ENCODE measurements around the gene NBDY.

The NBDY gene

DNA sequence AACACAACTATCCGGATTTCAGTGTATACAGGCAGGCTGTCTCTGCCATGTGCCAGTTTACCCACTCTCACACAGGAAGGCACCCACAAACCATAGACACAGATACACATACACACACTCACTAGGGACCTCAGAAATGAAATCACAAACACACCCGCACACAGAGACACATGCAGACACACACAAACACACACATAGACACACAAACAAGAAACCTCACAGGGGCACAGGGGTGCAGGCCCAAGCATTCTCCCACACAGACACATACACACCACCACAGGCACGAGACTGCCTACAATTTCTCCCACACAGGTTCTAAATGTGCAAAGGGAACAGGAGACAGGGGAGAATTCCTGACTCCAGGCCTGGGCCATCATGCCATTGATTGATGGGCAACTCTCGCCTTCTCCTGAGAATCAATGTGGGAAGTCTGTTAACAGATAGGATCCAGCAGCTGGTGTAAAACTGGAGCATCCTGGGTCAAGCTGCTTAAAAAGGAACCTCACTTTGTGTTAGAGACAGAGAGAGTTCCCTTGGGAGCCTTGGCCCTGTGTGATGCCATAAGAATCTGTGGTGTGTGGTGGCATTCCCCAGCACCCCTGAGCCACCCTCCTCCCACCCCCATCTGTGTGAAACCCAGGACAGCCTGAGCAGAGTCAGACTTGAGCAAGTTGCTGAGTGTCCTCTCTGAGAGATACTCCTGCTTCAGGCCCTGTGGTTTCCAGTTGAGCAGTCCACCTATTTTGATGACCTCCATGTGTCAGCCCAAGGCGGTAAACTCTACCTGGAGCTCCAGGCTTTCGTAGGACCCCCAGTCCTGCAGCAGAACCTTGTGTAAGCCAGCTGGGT is 33.9 kb downstream of the NBDY start:
- DNase-seq: no peak
- no peak overlapping the region; the same call in 1 of the 2 replicates for H3K4me3 ChIP-seq (ENCODE audit: low read depth, low read length)
- H3K27me3 ChIP-seq (ENCODE audit: insufficient read depth, low read depth, severe bottlenecking): no peaks in the 10 kb centered on the region
- no peak overlapping the region for H3K27ac ChIP-seq
- H3K36me3 ChIP-seq: peaks cover 8% of the 10 kb centered on the region; the same call in 1 of the 2 replicates
- no peaks in the 10 kb centered on the region for H3K9me3 ChIP-seq (ENCODE audit: severe bottlenecking)
- TF ChIP-seq, protein P1, sequence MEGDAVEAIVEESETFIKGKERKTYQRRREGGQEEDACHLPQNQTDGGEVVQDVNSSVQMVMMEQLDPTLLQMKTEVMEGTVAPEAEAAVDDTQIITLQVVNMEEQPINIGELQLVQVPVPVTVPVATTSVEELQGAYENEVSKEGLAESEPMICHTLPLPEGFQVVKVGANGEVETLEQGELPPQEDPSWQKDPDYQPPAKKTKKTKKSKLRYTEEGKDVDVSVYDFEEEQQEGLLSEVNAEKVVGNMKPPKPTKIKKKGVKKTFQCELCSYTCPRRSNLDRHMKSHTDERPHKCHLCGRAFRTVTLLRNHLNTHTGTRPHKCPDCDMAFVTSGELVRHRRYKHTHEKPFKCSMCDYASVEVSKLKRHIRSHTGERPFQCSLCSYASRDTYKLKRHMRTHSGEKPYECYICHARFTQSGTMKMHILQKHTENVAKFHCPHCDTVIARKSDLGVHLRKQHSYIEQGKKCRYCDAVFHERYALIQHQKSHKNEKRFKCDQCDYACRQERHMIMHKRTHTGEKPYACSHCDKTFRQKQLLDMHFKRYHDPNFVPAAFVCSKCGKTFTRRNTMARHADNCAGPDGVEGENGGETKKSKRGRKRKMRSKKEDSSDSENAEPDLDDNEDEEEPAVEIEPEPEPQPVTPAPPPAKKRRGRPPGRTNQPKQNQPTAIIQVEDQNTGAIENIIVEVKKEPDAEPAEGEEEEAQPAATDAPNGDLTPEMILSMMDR (IDR thresholded peaks at IDR 0.05; ENCODE audit: low read depth, low read length): no peak

DNA sequence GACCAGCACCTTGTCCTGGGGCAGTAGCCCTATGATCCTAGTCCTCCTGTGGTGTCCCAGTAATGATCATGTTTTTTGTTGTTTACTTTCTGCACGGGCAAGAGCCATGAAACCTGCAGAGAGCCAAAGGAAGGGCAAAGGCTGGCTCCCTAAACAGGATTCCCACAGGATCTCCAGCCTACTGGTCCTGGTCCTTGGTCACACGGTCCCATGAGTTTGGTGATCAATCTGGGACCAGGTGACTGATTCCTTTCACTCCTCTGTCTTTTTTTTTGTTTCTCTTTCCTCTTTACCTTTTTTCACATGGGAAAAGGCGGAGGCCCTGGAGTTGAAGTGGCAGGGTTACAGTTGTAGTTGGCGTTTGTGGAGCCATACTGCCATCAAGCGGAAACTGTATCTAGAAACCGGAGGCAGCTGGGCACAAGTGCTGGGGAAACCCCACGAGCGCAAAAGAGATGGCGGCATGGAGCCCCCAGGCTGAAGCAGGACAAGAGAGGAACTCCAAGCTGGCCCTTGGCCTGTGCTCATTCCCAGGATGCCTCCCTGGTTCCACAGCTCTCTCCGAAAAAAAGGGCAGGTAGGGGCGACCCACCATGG is 34.6 kb downstream of the NBDY start:
- H3K36me3 ChIP-seq: peaks cover 8% of the 10 kb centered on the region; the same call in 1 of the 2 replicates
- TF ChIP-seq, protein P1 (IDR thresholded peaks at IDR 0.05; ENCODE audit: low read depth, low read length): peak; percentile 53
- H3K4me3 ChIP-seq (ENCODE audit: low read depth, low read length): peak overlapping the region; percentile 64
- no peaks in the 10 kb centered on the region for H3K9me3 ChIP-seq (ENCODE audit: severe bottlenecking)
- peak overlapping the region; percentile 91 for H3K27ac ChIP-seq
- DNase-seq: peak; percentile 77
- H3K27me3 ChIP-seq (ENCODE audit: insufficient read depth, low read depth, severe bottlenecking): no peaks in the 10 kb centered on the region

DNA sequence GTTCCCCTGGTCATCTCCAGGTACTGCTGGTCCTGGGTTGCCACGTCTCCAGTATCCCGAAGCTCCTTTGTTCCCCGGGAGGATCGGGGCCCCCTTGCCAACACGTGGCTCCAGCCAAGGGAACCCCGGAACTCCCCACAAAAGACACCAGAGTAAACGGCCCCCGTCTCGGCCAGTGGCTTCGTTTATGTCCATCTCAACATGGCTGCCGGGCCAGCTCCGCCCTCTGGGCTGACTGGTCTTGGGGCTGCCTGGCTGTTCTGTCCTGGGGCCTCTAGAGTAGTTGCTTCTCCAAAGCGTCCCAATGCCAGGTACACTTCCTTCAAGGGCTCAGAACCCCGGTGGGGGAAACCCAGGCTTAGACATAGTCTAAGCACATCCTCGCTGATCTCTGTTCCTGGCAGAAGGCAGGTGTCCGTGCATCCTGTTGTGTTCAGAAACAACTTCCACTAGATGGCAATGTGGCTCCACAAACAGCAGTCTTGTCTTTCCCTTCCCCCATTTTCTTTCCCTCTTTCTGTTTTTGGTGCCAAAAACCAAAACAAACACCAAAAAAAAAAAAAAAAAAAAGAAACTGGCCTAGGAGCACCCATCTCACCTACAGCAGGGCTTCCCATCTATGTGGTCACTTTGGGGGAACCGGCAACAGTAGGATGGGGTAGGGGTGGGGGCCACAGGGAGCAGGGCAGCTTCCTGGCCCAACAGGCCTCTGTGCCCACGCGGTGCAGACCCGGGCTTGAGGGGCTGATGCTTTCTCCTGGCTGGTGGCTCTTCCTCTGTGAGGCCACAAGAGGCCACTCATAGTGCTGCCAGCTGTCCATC is 35.3 kb downstream of the NBDY start:
- Histone ChIP-seq H3K27ac (peak overlapping the region; percentile 91), H3K27me3 (ENCODE audit: insufficient read depth, low read depth, severe bottlenecking) (no peaks in the 10 kb centered on the region), H3K36me3 (peaks cover 8% of the 10 kb centered on the region; the same call in 1 of the 2 replicates), H3K4me3 (ENCODE audit: low read depth, low read length) (peak overlapping the region; percentile 64), H3K9me3 (ENCODE audit: severe bottlenecking) (no peaks in the 10 kb centered on the region)
- peak; percentile 72 for DNase-seq
- TF ChIP-seq, protein P1 (IDR thresholded peaks at IDR 0.05; ENCODE audit: low read depth, low read length): peak; percentile 77

DNA sequence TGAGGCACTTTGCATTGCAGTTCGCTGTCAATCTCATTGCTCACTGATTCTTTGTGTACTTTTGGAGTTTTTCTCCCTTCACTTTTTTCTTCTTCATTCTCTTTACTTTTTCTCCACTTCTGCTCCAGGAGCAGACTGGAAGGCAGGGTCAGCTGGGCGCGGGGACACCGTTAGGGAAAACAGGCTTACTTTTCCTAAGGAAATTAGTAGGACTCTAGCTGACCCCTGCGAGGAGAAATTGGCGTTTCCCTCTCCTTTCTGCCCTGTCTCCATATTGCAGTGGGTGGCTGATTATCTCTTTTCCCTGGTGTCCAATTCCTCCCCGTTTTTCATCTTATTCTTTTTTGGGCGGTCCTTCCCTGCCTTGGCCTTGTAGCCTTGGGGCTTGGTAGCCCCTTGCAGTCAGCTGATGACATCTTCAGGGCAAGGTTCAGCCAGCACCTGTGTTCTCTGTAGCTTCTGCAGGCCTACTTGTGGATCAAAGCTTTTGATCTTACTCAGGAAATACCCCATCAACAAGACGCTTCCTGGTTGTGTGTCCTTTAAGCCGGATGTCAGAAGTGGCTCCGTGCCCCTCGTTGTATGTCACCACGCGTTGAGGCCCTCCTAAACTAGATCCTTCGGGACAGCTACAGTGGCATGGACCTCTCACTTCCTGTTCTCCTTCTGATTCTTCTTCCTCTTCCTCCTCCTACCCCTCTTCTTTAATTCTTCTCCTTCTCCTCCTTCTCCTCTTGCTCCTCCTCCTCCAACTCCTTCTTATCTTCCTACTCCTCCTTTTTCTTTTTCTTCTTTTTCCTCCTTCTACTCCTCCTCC is 36.1 kb downstream of the NBDY start:
- no peaks in the 10 kb centered on the region for H3K9me3 ChIP-seq (ENCODE audit: severe bottlenecking)
- TF ChIP-seq, protein P1 (IDR thresholded peaks at IDR 0.05; ENCODE audit: low read depth, low read length): no peak
- peak overlapping the region; percentile 91; the same call in 1 of the 2 replicates for H3K27ac ChIP-seq
- peaks cover 8% of the 10 kb centered on the region; the same call in 1 of the 2 replicates for H3K36me3 ChIP-seq
- H3K27me3 ChIP-seq (ENCODE audit: insufficient read depth, low read depth, severe bottlenecking): no peaks in the 10 kb centered on the region
- no peak overlapping the region for H3K4me3 ChIP-seq (ENCODE audit: low read depth, low read length)
- no peak for DNase-seq

Measured in WERI-Rb-1 (cell line).